GM21381 (cell line): Measurements from ENCODE around the gene IRS1.
"Not testable (repeated sequence)": the region's sequence is repeated elsewhere in the genome, so short reads cannot be mapped to it uniquely, and the experiment has no call there.

Source experiments
- ATAC-seq: cut with Tn5 transposase; IDR thresholded peaks from one replicate; pipeline ENCODE4 v1.9.1; 2021; ENCODE audit warnings: mild to moderate bottlenecking, moderate library complexity; ENCODE audit not compliant: unreplicated experiment

The IRS1 gene

DNA sequence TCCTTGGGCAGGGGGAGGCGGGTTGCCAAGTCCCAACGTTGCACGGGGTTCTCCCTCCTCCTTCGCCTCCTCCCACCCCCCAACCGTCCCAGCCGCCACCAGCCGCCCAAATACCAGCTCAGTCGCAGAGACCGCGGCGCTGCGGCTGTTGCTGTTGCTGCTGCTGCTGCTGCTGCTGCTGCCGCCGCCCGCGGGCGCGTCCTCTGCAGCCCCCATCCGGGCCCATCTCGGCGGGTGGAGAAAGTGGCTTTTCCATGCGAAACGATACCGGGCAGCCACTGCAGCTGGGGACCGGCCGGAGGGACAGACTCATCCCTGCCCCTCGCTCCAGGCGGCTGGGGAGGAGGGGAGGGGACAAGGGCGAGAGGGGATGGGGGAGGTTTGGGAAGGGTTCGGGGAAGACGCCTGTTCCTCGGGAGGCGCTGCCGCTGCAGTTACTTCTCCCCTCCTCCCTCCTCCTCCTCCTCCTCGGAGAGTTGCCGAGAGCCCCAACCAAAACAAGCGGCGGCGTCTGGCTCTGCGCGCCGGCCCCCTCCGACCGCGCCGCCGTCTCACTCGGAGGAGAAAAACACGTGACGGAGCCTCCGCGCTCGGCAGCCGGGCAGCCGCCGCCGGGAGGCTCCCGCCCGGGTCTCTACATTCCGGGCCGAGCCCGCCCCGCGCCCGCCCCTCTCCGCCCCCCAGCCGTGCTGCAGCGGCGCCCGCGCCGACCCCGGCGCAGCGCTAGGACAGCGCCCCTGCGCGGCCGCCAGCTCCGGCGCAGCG is at the start of gene IRS1:
Gene IRS1 (minus strand): TSS at position 610 of the 765 bp plus-strand sequence. CDS start 1,082 bp downstream, outside the sequence.
- ATAC-seq = peak; percentile 30

DNA sequence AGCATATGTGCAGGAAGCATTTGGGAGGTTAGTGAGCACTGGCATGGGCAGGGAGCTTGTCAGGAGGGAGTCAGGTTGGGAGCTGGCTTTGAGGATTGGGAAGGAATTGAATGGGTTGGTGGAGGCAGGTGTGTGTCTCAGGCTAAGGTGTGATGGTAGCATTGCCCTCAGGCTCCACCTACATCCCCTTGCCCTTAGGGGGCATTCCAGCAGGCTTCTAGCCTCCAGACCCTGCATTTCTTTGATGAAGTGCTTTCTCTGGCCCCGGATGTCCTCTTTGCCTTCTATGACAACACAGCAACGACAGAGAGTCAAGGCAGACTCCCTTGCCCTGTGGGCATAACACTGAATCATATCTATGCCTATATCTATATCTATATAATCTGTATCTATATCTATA is 49.7 kb upstream of the IRS1 start:
- ATAC-seq = no peak

DNA sequence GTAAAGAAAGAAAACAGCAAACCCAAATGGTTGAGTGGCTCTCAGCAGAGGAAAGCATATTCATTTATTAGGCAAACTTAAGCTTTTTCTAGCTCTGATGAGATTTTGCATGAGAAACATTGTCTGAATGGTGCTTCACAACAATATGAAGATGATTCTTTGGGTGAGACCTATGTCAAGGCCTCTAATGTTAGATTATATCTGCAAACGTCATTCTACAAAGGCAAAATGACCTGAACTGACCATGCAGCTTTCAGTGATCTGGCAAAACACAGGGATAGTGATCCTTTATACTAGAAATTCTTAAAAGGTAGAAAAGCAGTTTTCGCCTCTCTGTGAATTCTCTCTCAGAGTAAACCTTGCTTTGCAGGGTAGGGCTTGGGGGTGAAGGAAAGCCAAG is 47.9 kb upstream of the IRS1 start:
- no peak for ATAC-seq

GRCh38 chr2:226847090-226847489 is 47.5 kb upstream of the IRS1 start:
- no peak for ATAC-seq

DNA sequence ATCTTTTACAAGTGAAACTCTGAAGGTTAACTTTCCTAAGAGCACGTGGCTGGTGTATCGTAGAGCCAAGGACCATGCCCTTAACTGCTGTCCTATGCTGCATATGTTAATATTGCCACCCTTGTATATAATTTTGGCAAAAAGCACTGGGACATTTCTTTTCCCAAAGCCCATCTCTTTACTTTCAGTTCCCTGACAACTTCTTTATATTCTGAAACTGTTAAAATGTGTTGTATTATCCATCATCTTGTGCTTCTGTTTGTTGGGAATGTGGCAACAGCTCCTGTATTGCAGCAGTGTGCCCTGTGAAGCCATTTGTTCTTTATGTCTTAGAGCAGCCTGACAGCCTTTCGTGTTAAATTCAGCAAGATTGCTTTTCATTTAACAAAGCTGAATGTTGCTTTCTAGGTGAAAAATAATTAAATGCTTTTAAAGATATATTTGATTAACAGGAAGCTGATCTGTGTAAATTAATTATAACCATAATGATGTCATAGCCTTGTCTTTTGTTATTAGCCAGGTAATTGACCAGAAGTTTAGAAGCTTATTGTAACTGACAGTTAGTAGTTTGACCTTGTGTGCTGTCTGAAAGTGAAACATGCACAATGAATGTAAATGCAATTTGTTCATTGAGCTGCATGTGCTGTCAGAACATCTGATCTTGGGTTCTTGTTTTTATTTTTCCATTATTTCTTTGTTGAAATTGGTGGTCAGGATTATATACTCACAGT is 45.9 kb upstream of the IRS1 start:
- ATAC-seq = no peak

DNA sequence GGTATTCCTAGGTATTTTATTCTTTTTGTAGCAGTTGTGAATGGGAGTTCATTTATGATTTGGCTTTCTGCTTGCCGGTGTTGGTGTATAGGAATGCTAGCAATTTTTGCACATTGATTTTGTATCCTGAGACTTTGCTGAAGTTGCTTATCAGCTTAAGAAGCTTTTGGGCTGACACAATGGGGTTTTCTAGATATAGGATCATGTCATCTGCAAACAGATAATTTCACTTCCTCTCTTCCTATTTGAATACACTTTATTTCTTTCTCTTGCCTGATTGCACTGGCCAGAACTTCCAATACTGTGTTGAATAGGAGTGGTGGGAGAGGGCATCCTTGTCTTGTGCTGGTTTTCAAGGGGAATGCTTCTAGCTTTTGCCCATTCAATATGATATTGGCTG is 43.4 kb upstream of the IRS1 start:
- ATAC-seq = not testable (repeated sequence)

GRCh38 chr2:226839951-226840350 is 40.3 kb upstream of the IRS1 start:
- no peak for ATAC-seq

DNA sequence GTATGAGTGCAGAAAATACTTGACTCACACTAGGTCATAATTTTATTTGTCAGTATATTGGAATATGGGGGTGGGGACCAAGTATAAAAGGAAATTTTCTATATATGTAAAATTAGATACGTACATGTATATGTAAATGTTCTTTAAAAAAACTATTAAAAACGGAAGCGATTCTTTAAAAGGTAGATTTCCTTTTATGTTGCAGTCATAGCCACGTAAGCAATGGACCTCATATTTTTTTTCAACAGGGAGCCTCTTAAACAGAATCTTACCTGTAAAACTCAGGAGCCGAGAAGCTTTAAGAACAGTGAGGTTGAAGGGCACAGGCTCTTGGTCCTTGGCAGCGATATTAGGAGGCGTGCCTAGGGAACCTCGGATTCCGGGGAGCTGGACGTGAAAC is 39.5 kb upstream of the IRS1 start:
- ATAC-seq = no peak

DNA sequence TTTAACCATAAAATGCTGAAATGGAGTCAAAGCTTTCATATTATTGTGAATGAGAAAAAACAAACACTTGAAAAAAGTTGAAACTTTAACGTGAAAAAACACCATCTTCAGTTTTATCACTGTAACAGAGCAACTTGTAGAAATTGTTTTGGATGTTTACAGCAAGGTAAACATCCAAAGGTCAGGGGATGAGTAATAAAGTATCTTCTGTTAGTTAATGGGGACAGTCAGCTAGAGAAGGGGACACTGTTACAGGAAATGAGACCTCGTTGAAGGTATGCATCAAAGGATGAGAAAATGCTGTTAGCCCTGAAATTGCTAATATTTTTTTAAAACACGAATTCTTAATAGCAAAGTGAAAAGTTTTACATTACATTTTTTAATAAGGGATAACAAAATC is 39.1 kb upstream of the IRS1 start:
- ATAC-seq = no peak

DNA sequence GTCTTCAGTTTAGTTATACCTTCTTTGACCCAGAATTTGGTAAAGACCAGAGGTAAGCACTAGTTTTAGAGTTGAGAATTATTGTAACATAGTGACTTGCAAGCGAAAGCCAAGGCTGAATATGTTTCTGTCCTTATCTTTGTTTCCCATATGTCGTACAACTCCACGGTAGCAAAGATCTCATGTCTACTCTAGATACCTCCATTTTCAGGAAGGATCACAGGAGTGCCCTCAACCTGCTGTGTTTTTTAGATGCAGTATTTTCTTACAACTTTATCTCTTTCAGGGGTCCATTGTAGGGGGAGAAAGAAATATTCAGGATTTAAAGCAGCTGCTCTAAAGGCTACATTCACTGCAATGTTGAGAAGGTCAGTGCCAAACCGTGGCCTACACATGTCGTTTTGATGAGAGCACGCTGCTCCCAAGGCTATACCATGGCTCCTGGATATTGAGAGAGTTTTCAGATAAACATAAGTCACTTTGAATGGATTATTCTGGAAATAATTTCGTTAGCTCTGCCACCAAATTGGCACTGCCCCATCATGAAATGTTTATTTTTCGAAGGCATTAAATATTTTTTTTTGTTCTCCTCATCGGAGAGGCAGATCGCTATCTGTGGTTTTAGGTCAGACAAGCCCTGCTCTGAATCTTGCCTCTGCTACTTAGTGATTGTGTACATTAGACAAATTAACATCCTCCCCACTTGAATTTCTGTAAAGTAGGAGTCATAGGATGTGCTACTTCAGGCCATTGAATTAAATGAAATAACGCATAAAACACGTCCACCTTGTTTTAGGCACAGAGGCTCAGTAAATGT is 38.4 kb upstream of the IRS1 start:
- no peak for ATAC-seq

- no peak for ATAC-seq
Observed at GRCh38 chr2:226837334-226837733, 37.7 kb upstream of the IRS1 start.

DNA sequence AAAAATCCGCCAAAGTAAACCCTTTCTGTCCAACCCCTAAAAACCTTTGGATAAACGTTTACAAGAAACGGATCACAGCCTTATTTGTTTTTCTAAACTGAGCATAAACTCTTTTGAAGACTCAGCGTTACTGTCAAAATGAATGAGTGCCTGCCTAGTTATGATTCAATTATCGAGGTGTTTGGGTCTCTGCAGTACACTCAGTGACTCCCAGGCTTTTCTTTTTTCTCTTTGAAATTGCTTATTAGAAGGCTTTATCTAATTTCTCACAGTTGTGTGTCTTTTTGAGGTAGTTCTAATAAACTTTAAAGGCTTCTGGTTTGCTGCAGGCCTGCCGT is 36.9 kb upstream of the IRS1 start:
- no peak for ATAC-seq

GRCh38 chr2:226835796-226836547 is 36.4 kb upstream of the IRS1 start, which contains the start of gene RHBDD1:
TSS of gene RHBDD1 (plus strand) at chr2:226836054. CDS start at chr2:226864694, 28,640 bp downstream.
- ATAC-seq = peak; percentile 84

GRCh38 chr2:226835420-226835795 is 35.8 kb upstream of the IRS1 start:
- peak; percentile 33 for ATAC-seq

DNA sequence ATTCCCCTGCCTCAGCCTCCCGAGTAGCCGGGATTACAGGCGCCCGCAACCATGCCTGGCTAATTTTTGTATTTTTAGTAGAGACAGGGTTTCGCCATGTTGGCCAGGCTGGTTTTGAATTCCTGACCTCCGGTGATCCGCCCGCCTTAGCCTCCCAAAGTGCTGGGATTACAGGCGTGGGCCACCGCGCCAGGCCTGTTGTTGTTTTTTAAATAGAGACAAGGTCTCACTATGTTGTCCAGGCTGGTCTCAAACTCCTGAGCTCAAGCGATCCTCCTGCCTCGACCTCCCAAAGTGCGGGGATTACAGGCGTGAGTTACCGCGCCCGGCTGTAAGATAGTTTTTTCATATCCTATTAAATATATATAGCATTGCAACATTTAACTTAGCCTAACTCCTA is 35.3 kb upstream of the IRS1 start:
- ATAC-seq = not testable (repeated sequence)

DNA sequence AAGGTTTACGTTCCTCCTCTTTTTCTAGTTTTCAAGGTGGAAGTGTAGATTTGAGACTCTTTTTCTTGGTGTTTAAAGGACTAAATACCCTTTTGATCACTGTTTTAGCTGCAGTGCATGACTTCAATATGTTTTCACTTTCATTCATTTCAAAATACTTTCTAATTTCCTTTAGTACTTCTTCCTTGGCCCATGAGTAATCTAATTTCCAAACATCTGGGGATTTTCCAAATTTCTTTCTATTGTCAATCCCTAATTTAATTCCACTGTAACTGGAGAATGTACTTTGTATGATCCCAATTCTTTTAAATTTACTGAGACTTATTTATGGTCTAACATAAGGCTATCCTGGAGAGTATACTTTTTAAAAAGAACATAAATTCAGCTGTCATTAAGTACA is 32.4 kb upstream of the IRS1 start:
- ATAC-seq = no peak

GRCh38 chr2:226831266-226831665 is 31.6 kb upstream of the IRS1 start:
- ATAC-seq = no peak

DNA sequence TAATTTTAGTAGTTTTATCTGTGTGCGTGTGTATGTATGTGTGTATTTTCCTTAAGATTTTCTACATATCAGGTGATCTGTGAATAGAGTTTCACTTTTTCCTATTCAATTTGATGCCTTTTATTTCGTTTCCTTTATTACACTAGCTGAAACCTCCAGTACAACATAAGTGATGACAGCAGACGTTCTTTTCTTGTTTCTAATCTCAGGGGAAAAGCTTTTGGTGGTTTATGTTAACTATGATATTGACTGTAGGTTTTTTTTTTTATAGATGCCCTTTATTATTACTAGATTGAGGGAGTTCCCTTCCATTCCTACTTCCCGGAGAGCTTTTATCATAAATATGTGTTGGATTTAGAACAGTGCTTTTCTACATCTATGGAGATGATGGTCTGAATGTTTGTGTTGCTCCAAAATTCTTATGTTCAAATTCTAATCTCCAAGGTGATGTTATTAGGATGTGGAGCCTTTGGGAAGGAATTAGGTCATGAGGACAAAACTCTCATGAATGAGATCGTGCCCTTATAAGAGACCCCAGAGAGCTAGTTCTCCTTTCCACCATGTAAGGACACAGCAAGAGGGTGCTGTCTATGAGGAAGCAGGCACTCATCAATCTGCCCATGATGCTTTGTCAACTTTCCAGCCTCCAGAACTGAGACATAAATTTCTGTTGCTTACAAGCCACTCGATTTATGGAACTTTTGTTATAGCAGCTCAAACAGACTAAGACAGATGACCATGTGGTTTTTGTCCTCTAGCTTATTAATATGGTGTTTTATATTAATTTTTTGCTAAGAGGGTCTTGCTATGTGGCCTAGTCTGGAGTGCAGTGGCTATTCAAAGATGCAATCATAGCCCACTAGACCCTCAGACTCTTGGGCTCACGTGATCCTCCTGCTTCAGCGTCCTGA is 30.4 kb upstream of the IRS1 start:
- no peak for ATAC-seq

GRCh38 chr2:226828191-226828590 is 28.6 kb upstream of the IRS1 start:
- no peak for ATAC-seq

DNA sequence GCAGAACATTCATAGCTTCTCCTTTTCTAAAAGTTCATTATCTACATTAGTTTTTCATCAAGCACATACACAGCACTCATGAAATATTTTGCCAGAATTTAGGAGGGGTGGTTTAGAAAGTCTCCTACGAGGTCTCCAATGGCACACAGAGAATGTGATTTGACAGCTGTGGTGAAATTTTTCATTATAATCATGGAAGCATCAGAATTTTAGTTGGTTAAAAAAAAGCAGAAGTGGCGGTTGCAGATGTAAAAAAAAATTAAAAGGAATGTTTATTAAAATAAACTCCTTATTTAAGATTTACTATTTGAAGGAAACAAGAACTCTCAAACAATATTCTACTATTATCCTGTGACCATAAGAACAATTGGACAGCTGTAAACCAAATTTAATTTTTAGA is 25.4 kb upstream of the IRS1 start:
- ATAC-seq = no peak
